Epithelial cell of esophagus (primary cell): ENCODE results near the gene DYDC1.
"Not testable (repeated sequence)": the region's sequence is repeated elsewhere in the genome, so short reads cannot be mapped to it uniquely, and the experiment has no call there.

Source experiments
- DNase-seq: peaks from one replicate; pipeline ENCODE4 v3.0.0; 2010; ENCODE audit warnings: low read depth
- H3K4me3 ChIP-seq: 2 replicates; pipeline ENCODE4 v1.5.1; 2011; ENCODE audit warnings: mild to moderate bottlenecking, low read length, control low read depth
- CTCF ChIP-seq: IDR thresholded peaks from 2 replicates; pipeline ENCODE4 v1.5.1; 2011; ENCODE audit warnings: low read depth, mild to moderate bottlenecking, low read length, control low read depth, inconsistent platforms; ENCODE audit not compliant: insufficient read depth; ENCODE audit errors: missing control alignments

DYDC1 gene

GRCh38 chr10:80372675-80373074 is 16.1 kb upstream of the DYDC1 start:
- no peak overlapping the region for H3K4me3 ChIP-seq
- no peak for DNase-seq
- no peak for TF ChIP-seq CTCF

DNA sequence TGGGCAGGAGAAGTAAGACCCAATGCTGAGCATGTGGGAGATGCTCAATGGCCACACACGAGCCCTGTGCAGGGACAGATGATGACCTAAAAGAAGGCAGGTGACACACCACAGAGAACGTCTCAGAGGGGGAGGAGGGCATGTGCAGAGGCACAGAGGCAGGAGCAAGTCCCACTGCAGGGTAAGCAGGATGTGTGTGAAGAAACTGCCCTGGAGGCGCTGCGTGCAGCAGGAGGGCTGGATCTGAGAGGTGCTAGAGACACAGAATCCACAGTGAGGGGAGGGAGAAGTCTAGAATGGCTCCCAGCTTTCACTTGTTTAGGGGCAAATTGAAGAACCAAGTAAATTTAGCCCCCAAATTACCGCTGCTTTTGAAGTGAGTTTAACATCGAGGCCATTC is 14.9 kb upstream of the DYDC1 start:
- no peak overlapping the region for H3K4me3 ChIP-seq
- TF ChIP-seq CTCF: no peak

DNA sequence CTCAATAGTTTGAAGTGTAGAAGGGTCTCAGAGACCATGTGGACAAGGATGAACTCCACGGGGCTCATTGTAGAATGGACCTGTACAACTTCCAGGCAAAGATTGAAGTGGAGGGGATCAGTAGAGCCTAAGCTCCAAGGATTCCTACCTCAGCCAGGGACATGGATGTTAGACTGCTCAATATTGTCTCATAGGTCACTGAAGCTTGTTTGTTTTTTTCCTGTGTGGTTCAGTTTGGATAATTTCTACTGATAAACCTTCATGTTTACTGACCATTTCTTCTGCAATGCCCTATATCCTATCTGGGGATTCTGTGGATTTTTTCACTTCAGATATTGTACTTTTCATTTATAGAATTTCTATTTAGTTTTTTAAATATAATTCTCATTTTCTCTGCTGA is 9.0 kb upstream of the DYDC1 start:
- no peak for DNase-seq
- TF ChIP-seq CTCF: no peak
- H3K4me3 ChIP-seq: no peak overlapping the region

More for the DNA sequence above, 14.9 kb upstream of the DYDC1 start:
- no peak for DNase-seq

DNA sequence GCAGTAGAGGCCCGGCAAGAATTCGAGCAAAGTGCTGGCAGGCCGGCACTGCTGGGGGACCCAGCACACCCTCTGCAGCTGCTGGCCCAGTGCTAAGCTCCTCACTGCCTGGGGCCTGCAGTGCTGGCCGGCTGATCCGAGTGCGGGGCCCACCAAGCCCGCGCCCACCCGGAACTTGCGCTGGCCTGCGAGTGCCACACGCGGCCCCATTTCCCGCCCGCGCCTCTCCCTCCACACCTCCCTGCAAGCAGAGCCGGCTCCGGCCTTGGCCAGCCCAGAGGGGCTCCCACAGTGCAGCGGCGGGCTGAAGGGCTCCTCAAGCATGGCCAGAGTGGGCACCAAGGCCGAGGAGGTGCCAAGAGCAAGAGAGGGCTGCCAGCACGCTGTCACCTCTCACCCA is 3.1 kb upstream of the DYDC1 start:
- TF ChIP-seq CTCF: no peak
- DNase-seq: no peak
- no peak overlapping the region for H3K4me3 ChIP-seq

DNA sequence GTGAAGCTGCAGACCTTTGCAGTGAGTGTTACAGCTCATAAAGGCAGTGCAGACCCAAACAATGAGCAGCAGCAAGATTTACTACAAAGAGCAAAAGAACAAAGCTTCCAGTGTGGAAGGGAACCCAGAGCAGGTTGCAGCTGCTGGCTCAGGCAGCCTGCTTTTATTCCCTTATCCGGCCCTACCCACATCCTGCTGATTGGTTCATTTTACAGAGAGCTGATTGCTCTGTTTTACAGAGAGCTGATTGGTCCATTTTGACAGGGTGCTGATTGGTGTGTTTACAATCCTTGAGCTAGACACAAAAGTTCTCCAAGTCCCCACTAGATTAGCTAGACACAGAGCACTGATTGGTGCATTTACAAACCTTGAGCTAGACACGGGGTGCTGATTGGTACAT is 2.4 kb upstream of the DYDC1 start:
- DNase-seq, H3K4me3 ChIP-seq: not testable (repeated sequence)

GRCh38 chr10:80357851-80358125 is 1.2 kb upstream of the DYDC1 start:
- DNase-seq: no peak
- H3K4me3 ChIP-seq: no peak overlapping the region
- TF ChIP-seq CTCF: no peak

DNA sequence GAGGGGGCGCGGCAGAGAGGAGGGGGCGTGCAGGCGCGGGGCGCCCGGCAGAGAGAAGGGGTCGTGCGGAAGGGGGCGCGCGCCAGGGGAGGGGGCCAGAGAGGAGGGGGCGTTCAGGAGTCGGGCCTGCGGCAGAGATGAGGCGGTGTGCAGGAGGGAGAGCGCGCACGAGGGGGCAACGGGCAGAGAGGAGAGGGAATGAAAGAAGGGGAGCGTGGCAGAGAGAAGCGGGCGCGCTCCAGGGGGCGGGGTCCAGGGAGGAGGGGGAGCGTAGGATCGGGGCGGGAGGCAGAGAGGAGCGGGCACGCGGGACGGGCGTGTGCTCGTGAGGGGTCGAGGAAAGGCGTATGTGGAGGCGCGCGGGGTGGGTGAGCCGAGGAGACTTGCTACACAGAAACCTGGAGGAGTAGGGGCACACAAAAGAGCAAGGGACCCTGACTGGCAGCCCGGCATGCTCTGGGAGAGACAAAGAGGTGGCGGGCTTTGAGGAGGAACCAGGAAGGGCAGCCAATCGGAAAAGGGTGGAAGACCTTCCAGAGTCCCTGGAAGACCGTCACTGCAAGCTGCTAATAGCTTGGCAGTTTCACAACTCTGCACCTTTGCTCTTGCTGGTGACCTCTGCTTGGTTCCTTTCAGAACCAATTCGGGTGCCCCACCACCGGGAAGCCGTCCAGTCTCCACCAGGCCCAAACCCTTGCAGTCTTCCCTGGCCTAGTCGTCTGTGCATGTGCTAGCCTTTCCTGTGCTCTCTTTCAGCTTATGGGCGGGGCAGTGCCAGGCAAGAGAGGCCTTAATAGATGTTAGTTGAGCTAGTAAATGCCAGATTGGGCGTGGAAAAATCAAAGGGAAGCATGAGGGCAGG is 665 bp upstream of the DYDC1 start:
- peak; percentile 40 for DNase-seq
- no peak overlapping the region for H3K4me3 ChIP-seq
- TF ChIP-seq CTCF: no peak
